NOMO-1 treated with dmso at 0.1 percent for 144 hours (cell line): ENCODE results near the gene UBE2E2.

Experiments used
- DNase-seq: peaks from one replicate; lab custom pipeline; 2025; ENCODE audit not compliant: unreplicated experiment; lab: John Stamatoyannopoulos, UW

UBE2E2 gene

GRCh38 chr3:23377928-23378672 is 175.0 kb downstream of the UBE2E2 start:
- DNase-seq = no peak

GRCh38 chr3:23383875-23384274 is 180.7 kb downstream of the UBE2E2 start:
- no peak for DNase-seq

GRCh38 chr3:23385327-23385726 is 182.2 kb downstream of the UBE2E2 start:
- no peak for DNase-seq

- no peak for DNase-seq
Observed at GRCh38 chr3:23387286-23387918, 184.3 kb downstream of the UBE2E2 start.

- no peak for DNase-seq
Observed at GRCh38 chr3:23389089-23389488, 186.0 kb downstream of the UBE2E2 start.

- DNase-seq = no peak
Observed at GRCh38 chr3:23389686-23390085, 186.6 kb downstream of the UBE2E2 start.

GRCh38 chr3:23390446-23390845 is 187.3 kb downstream of the UBE2E2 start:
- DNase-seq = no peak

GRCh38 chr3:23390989-23391553 is 187.9 kb downstream of the UBE2E2 start:
- DNase-seq = no peak

- DNase-seq = no peak
Observed at GRCh38 chr3:23395115-23395514, 192.0 kb downstream of the UBE2E2 start.

- DNase-seq = no peak
Observed at GRCh38 chr3:23396746-23397145, 193.6 kb downstream of the UBE2E2 start.

- DNase-seq = no peak
Observed at GRCh38 chr3:23399221-23399620, 196.1 kb downstream of the UBE2E2 start.

GRCh38 chr3:23402728-23403492 is 199.8 kb downstream of the UBE2E2 start:
- peak; percentile 38 for DNase-seq

GRCh38 chr3:23404246-23404645 is 201.1 kb downstream of the UBE2E2 start:
- DNase-seq = no peak

- DNase-seq = no peak
Observed at GRCh38 chr3:23405081-23405480, 202.0 kb downstream of the UBE2E2 start.

GRCh38 chr3:23406601-23407000 is 203.5 kb downstream of the UBE2E2 start:
- DNase-seq = no peak

- no peak for DNase-seq
Observed at GRCh38 chr3:23418026-23418425, 214.9 kb downstream of the UBE2E2 start.

GRCh38 chr3:23421811-23422516 is 218.8 kb downstream of the UBE2E2 start:
- no peak for DNase-seq

- DNase-seq = no peak
Observed at GRCh38 chr3:23422517-23422851, 219.4 kb downstream of the UBE2E2 start.

- DNase-seq = no peak
Observed at GRCh38 chr3:23425410-23425809, 222.3 kb downstream of the UBE2E2 start.

GRCh38 chr3:23430781-23431398 is 227.8 kb downstream of the UBE2E2 start:
- DNase-seq = no peak

GRCh38 chr3:23431764-23432163 is 228.6 kb downstream of the UBE2E2 start:
- no peak for DNase-seq
